ENCODE measurements around the gene DLG2.
"Not testable (repeated sequence)": the region's sequence is repeated elsewhere in the genome, so short reads cannot be mapped to it uniquely, and the experiment has no call there.

DLG2 gene

GRCh38 chr11:85627332-85627997 is at the start of gene DLG2:
Gene DLG2, minus strand, starts transcription at chr11:85627344.
- peak; percentile 34 for DNase-seq
- Histone ChIP-seq H3K27me3 (replicated peaks; ENCODE audit: insufficient read depth, low read length) (no peaks in the 10 kb centered on the region), H3K27ac (ENCODE audit: low read length) (peak within 1 kb of the TSS; percentile 2; the same call in 1 of the 2 replicates), H2AFZ (ENCODE audit: low read length) (peak within 1 kb of the TSS; percentile 79), H3K9ac (ENCODE audit: low read length) (peak within 1 kb of the TSS; percentile 24; the same call in 1 of the 2 replicates), H3K36me3 (replicated peaks; ENCODE audit: insufficient read depth, low read length) (no peaks in the 10 kb centered on the region), H3K9me3 (replicated peaks; ENCODE audit: insufficient read depth, low read length) (no peaks in the 10 kb centered on the region), H3K4me1 (ENCODE audit: low read length) (peaks cover 5% of the 10 kb centered on the region; the same call in 1 of the 2 replicates), H3K4me3 (ENCODE audit: low read length) (peak within 1 kb of the TSS; percentile 91), H3K4me2 (ENCODE audit: low read depth, low read length) (peak within 1 kb of the TSS; percentile 90), H3K9me2 (replicated peaks; ENCODE audit: insufficient read depth, low read length) (no peaks in the 10 kb centered on the region), H3F3A (ENCODE audit: insufficient read depth, low read length) (peaks cover 13% of the 10 kb centered on the region), H3K79me2 (ENCODE audit: low read length) (peaks cover 39% of the 10 kb centered on the region), H4K20me1 (ENCODE audit: insufficient read depth, low read length) (no peaks in the 10 kb centered on the region)
- TF ChIP-seq CTCF (IDR thresholded peaks at IDR 0.05; ENCODE audit: low read length) = no peak
- TF ChIP-seq EZH2phosphoT487 (IDR thresholded peaks at IDR 0.05; ENCODE audit: low read length) = no peak
- no peak for TF ChIP-seq EZH2 (optimal IDR thresholded peaks at IDR 0.05; ENCODE audit: low read depth, low read length)

- Histone ChIP-seq H3K9me3 (replicated peaks; ENCODE audit: insufficient read depth, low read length) (no peaks in the 10 kb centered on the region), H3K27ac (ENCODE audit: low read length) (no peak overlapping the region), H2AFZ (ENCODE audit: low read length) (no peak overlapping the region), H3K9ac (ENCODE audit: low read length) (no peak overlapping the region), H3K36me3 (replicated peaks; ENCODE audit: insufficient read depth, low read length) (no peaks in the 10 kb centered on the region), H3K27me3 (replicated peaks; ENCODE audit: insufficient read depth, low read length) (no peaks in the 10 kb centered on the region), H3K9me2 (replicated peaks; ENCODE audit: insufficient read depth, low read length) (no peaks in the 10 kb centered on the region), H3K4me2 (ENCODE audit: low read depth, low read length) (no peak overlapping the region), H3K4me1 (ENCODE audit: low read length) (no peaks in the 10 kb centered on the region), H3K4me3 (ENCODE audit: low read length) (no peak overlapping the region), H4K20me1 (ENCODE audit: insufficient read depth, low read length) (no peaks in the 10 kb centered on the region), H3F3A (ENCODE audit: insufficient read depth, low read length) (no peaks in the 10 kb centered on the region), H3K79me2 (ENCODE audit: low read length) (no peaks in the 10 kb centered on the region)
- no peak for DNase-seq
- no peak for TF ChIP-seq CTCF (IDR thresholded peaks at IDR 0.05; ENCODE audit: low read length)
- TF ChIP-seq EZH2 (optimal IDR thresholded peaks at IDR 0.05; ENCODE audit: low read depth, low read length) = no peak
- no peak for TF ChIP-seq EZH2phosphoT487 (IDR thresholded peaks at IDR 0.05; ENCODE audit: low read length)
Measured at GRCh38 chr11:85673393-85673792, 46.2 kb upstream of the DLG2 start.

- no peaks in the 10 kb centered on the region for H4K20me1 ChIP-seq (ENCODE audit: insufficient read depth, low read length)
- no peak for DNase-seq
- no peak overlapping the region for H3K9ac ChIP-seq (ENCODE audit: low read length)
- H2AFZ ChIP-seq (ENCODE audit: low read length) = no peak overlapping the region
- H3K27ac ChIP-seq (ENCODE audit: low read length) = no peak overlapping the region
- H3F3A ChIP-seq (ENCODE audit: insufficient read depth, low read length) = no peaks in the 10 kb centered on the region
- H3K9me3 ChIP-seq (replicated peaks; ENCODE audit: insufficient read depth, low read length) = no peaks in the 10 kb centered on the region
- TF ChIP-seq EZH2 (optimal IDR thresholded peaks at IDR 0.05; ENCODE audit: low read depth, low read length) = no peak
- no peak for TF ChIP-seq CTCF (IDR thresholded peaks at IDR 0.05; ENCODE audit: low read length)
- TF ChIP-seq EZH2phosphoT487 (IDR thresholded peaks at IDR 0.05; ENCODE audit: low read length) = no peak
- no peaks in the 10 kb centered on the region for H3K79me2 ChIP-seq (ENCODE audit: low read length)
- H3K27me3 ChIP-seq (replicated peaks; ENCODE audit: insufficient read depth, low read length) = no peaks in the 10 kb centered on the region
- no peaks in the 10 kb centered on the region for H3K36me3 ChIP-seq (replicated peaks; ENCODE audit: insufficient read depth, low read length)
- H3K9me2 ChIP-seq (replicated peaks; ENCODE audit: insufficient read depth, low read length) = no peaks in the 10 kb centered on the region
- no peak overlapping the region for H3K4me2 ChIP-seq (ENCODE audit: low read depth, low read length)
- H3K4me3 ChIP-seq (ENCODE audit: low read length) = no peak overlapping the region
- no peaks in the 10 kb centered on the region for H3K4me1 ChIP-seq (ENCODE audit: low read length)
Measured at GRCh38 chr11:85672105-85672902, 45.2 kb upstream of the DLG2 start.

- not testable (repeated sequence) for H3K27me3 ChIP-seq (replicated peaks; ENCODE audit: insufficient read depth, low read length); DNase-seq; H3K27ac ChIP-seq (ENCODE audit: low read length); H4K20me1 ChIP-seq (ENCODE audit: insufficient read depth, low read length); H3K9me2 ChIP-seq (replicated peaks; ENCODE audit: insufficient read depth, low read length); H3K4me2 ChIP-seq (ENCODE audit: low read depth, low read length); H3K79me2 ChIP-seq (ENCODE audit: low read length); H3K9me3 ChIP-seq (replicated peaks; ENCODE audit: insufficient read depth, low read length); H3F3A ChIP-seq (ENCODE audit: insufficient read depth, low read length); H2AFZ ChIP-seq (ENCODE audit: low read length); H3K4me1 ChIP-seq (ENCODE audit: low read length); H3K36me3 ChIP-seq (replicated peaks; ENCODE audit: insufficient read depth, low read length); H3K4me3 ChIP-seq (ENCODE audit: low read length); H3K9ac ChIP-seq (ENCODE audit: low read length)
Measured at GRCh38 chr11:85670949-85671663, 44.0 kb upstream of the DLG2 start.

All from MM.1S (cell line).